Astrocyte (in vitro differentiated cells and primary cell): Measurements from ENCODE around the gene ACACB. TPM values are rescaled to one million over a fixed set of nuclear protein-coding genes. Genes with fewer than 3 reads are reported as not detected.

ENCODE experiments used
- DNase-seq: peaks from one replicate; pipeline ENCODE4 v3.0.0-alpha.2; 2010; ENCODE audit warnings: low read depth
- FAIRE-seq: peaks from 2 replicates; lab custom pipeline; 2011; peaks lifted over from hg19 to GRCh38; lab: Jason Lieb, UNC
- H2AFZ ChIP-seq: 2 replicates; pipeline ENCODE4 v1.6.0; 2012; ENCODE audit warnings: low read depth, low read length, inconsistent platforms
- H3K27ac ChIP-seq: 2 replicates; pipeline ENCODE4 v1.5.1; 2011; ENCODE audit warnings: low read depth, low read length, inconsistent platforms
- H3K27me3 ChIP-seq: 2 replicates; pipeline ENCODE4 v1.6.0; 2011; ENCODE audit warnings: low read length, inconsistent platforms; ENCODE audit not compliant: insufficient read depth
- H3K36me3 ChIP-seq: 2 replicates; pipeline ENCODE4 v1.5.1; 2011; ENCODE audit warnings: low read length, inconsistent platforms; ENCODE audit not compliant: insufficient read depth
- H3K4me1 ChIP-seq: 2 replicates; pipeline ENCODE4 v1.5.1; 2011; ENCODE audit warnings: low read length, inconsistent platforms; ENCODE audit not compliant: insufficient read depth
- H3K4me2 ChIP-seq: 2 replicates; pipeline ENCODE4 v1.6.0; 2012; ENCODE audit warnings: low read length, inconsistent platforms
- H3K4me3 ChIP-seq: 2 replicates; pipeline ENCODE4 v1.5.1; 2011; ENCODE audit warnings: low read depth, mild to moderate bottlenecking, low read length, inconsistent platforms; ENCODE audit not compliant: insufficient read depth
- H3K79me2 ChIP-seq: 2 replicates; pipeline ENCODE4 v1.6.0; 2012; ENCODE audit warnings: mild to moderate bottlenecking, low read length, inconsistent platforms; ENCODE audit not compliant: insufficient read depth
- H3K9ac ChIP-seq: 2 replicates; pipeline ENCODE4 v1.6.0; 2012; ENCODE audit warnings: mild to moderate bottlenecking, low read length, inconsistent platforms
- H3K9me3 ChIP-seq: 2 replicates; pipeline ENCODE4 v1.5.1; 2012; ENCODE audit warnings: low read depth, mild to moderate bottlenecking, low read length, inconsistent platforms; ENCODE audit not compliant: insufficient read depth
- H4K20me1 ChIP-seq: 2 replicates; pipeline ENCODE4 v1.6.0; 2012; ENCODE audit warnings: low read length, inconsistent platforms; ENCODE audit not compliant: insufficient read depth
- H3K27ac Mint-ChIP-seq: one replicate; pipeline ENCODE4 v1.8.0; 2021; ENCODE audit warnings: mild to moderate bottlenecking, mixed read lengths; ENCODE audit not compliant: unreplicated experiment
- H3K27me3 Mint-ChIP-seq: one replicate; pipeline ENCODE4 v1.8.0; 2021; ENCODE audit warnings: low read depth, mixed read lengths; ENCODE audit not compliant: unreplicated experiment
- H3K36me3 Mint-ChIP-seq: one replicate; pipeline ENCODE4 v1.8.0; 2021; ENCODE audit warnings: low read depth, mixed read lengths; ENCODE audit not compliant: unreplicated experiment
- H3K4me1 Mint-ChIP-seq: one replicate; pipeline ENCODE4 v1.8.0; 2021; ENCODE audit warnings: low read depth, mixed read lengths; ENCODE audit not compliant: unreplicated experiment
- H3K4me3 Mint-ChIP-seq: one replicate; pipeline ENCODE4 v1.8.0; 2021; ENCODE audit warnings: mild to moderate bottlenecking, moderate library complexity, mixed read lengths; ENCODE audit not compliant: unreplicated experiment
- H3K9me3 Mint-ChIP-seq: one replicate; pipeline ENCODE4 v1.8.0; 2021; ENCODE audit warnings: mild to moderate bottlenecking, mixed read lengths; ENCODE audit not compliant: unreplicated experiment
- CTCF ChIP-seq: IDR thresholded peaks from 2 replicates; pipeline ENCODE4 v1.5.1; 2011; ENCODE audit warnings: low read depth, mild to moderate bottlenecking, inconsistent platforms, low read length, moderate library complexity; ENCODE audit not compliant: insufficient read depth
- EZH2 ChIP-seq: IDR thresholded peaks from 2 replicates; pipeline ENCODE4 v1.6.1; 2012; ENCODE audit warnings: mild to moderate bottlenecking, low read length, inconsistent platforms; ENCODE audit not compliant: insufficient read depth
- total RNA-seq: library from RNA; stranded (reverse); gene quantifications from 2 replicates; pipeline ENCODE4 v1.2.1, GENCODE V29; 2021

The ACACB gene
- total RNA-seq, 1 donor from 2014 or later = 3.9 TPM

GRCh38 chr12:109082751-109083150 lies 33.6 kb upstream of the ACACB start:
- Histone ChIP-seq H3K9ac (no peak overlapping the region), H4K20me1 (no peaks in the 10 kb centered on the region), H3K4me1 (no peaks in the 10 kb centered on the region), H3K79me2 (no peaks in the 10 kb centered on the region), H3K4me2 (no peak overlapping the region), H2AFZ (no peak overlapping the region), H3K9me3 (no peaks in the 10 kb centered on the region), H3K4me3 (no peak overlapping the region), H3K36me3 (peaks cover 23% of the 10 kb centered on the region), H3K27me3 (no peaks in the 10 kb centered on the region), H3K27ac (no peak overlapping the region)
- Mint-ChIP-seq H3K9me3 (peaks cover 5% of the 10 kb centered on the region), H3K4me1 (no peaks in the 10 kb centered on the region), H3K4me3 (no peak overlapping the region), H3K27me3 (no peaks in the 10 kb centered on the region), H3K27ac (no peak overlapping the region), H3K36me3 (peaks cover 23% of the 10 kb centered on the region)
- no peak for FAIRE-seq
- DNase-seq = no peak
- TF ChIP-seq CTCF (no peak), EZH2 (no peak)

GRCh38 chr12:109084425-109084824 lies 32.0 kb upstream of the ACACB start:
- H3K27ac ChIP-seq = no peak overlapping the region
- H3K27me3 Mint-ChIP-seq = no peaks in the 10 kb centered on the region
- H3K36me3 Mint-ChIP-seq = peaks cover 20% of the 10 kb centered on the region
- TF ChIP-seq EZH2 (no peak), CTCF (no peak)
- DNase-seq (no peak), FAIRE-seq (no peak)
- H3K4me1 ChIP-seq = no peaks in the 10 kb centered on the region
- H3K36me3 ChIP-seq = peaks cover 27% of the 10 kb centered on the region
- H3K27me3 ChIP-seq = no peaks in the 10 kb centered on the region
- no peak overlapping the region for H3K4me3 Mint-ChIP-seq
- H3K9me3 ChIP-seq = no peaks in the 10 kb centered on the region
- no peak overlapping the region for H3K9ac ChIP-seq
- peaks cover 3% of the 10 kb centered on the region for H3K4me1 Mint-ChIP-seq
- H4K20me1 ChIP-seq = no peaks in the 10 kb centered on the region
- no peak overlapping the region for H3K27ac Mint-ChIP-seq
- H3K4me2 ChIP-seq = no peak overlapping the region
- no peak overlapping the region for H3K4me3 ChIP-seq
- H2AFZ ChIP-seq = no peak overlapping the region
- H3K9me3 Mint-ChIP-seq = no peaks in the 10 kb centered on the region
- no peaks in the 10 kb centered on the region for H3K79me2 ChIP-seq

GRCh38 chr12:109085590-109085989 lies 30.8 kb upstream of the ACACB start:
- Mint-ChIP-seq H3K4me1 (peaks cover 3% of the 10 kb centered on the region), H3K27ac (no peak overlapping the region), H3K9me3 (no peaks in the 10 kb centered on the region), H3K4me3 (no peak overlapping the region), H3K27me3 (no peaks in the 10 kb centered on the region), H3K36me3 (peaks cover 21% of the 10 kb centered on the region)
- Histone ChIP-seq H3K9me3 (no peaks in the 10 kb centered on the region), H3K27me3 (no peaks in the 10 kb centered on the region), H3K4me2 (no peak overlapping the region), H3K36me3 (peaks cover 27% of the 10 kb centered on the region), H2AFZ (no peak overlapping the region), H3K4me3 (no peak overlapping the region), H4K20me1 (no peaks in the 10 kb centered on the region), H3K79me2 (peaks cover 7% of the 10 kb centered on the region), H3K9ac (no peak overlapping the region), H3K4me1 (no peaks in the 10 kb centered on the region), H3K27ac (no peak overlapping the region)
- DNase-seq = no peak
- no peak for TF ChIP-seq EZH2
- no peak for TF ChIP-seq CTCF
- no peak for FAIRE-seq
